ENCODE measurements around the gene ETHE1.

The ETHE1 gene

GRCh38 chr19:43498233-43498842 is 28.7 kb downstream of the ETHE1 start:
- no peak overlapping the region for H3K27ac ChIP-seq
- TF ChIP-seq CTCF (IDR thresholded peaks at IDR 0.05): no peak
- no peak for TF ChIP-seq ZFX (IDR thresholded peaks at IDR 0.05; ENCODE audit: borderline replicate concordance)

- no peak overlapping the region for H3K27ac ChIP-seq
- TF ChIP-seq CTCF (IDR thresholded peaks at IDR 0.05) (no peak), ZFX (IDR thresholded peaks at IDR 0.05; ENCODE audit: borderline replicate concordance) (no peak)
Measured at GRCh38 chr19:43496960-43497359, 30.0 kb downstream of the ETHE1 start.

- H3K27ac ChIP-seq: no peak overlapping the region
- no peak for TF ChIP-seq ZFX (IDR thresholded peaks at IDR 0.05; ENCODE audit: borderline replicate concordance)
- TF ChIP-seq CTCF (IDR thresholded peaks at IDR 0.05): no peak
Measured at GRCh38 chr19:43495082-43495481, 31.9 kb downstream of the ETHE1 start.

GRCh38 chr19:43490759-43491158 is 36.2 kb downstream of the ETHE1 start:
- TF ChIP-seq CTCF (IDR thresholded peaks at IDR 0.05) (no peak), ZFX (IDR thresholded peaks at IDR 0.05; ENCODE audit: borderline replicate concordance) (no peak)
- no peak overlapping the region for H3K27ac ChIP-seq

GRCh38 chr19:43489979-43490599 is 36.9 kb downstream of the ETHE1 start:
- H3K27ac ChIP-seq: no peak overlapping the region
- TF ChIP-seq CTCF (IDR thresholded peaks at IDR 0.05) (no peak), ZFX (IDR thresholded peaks at IDR 0.05; ENCODE audit: borderline replicate concordance) (no peak)

- TF ChIP-seq ZFX (IDR thresholded peaks at IDR 0.05; ENCODE audit: borderline replicate concordance): no peak
- TF ChIP-seq CTCF (IDR thresholded peaks at IDR 0.05): no peak
- H3K27ac ChIP-seq: no peak overlapping the region
Measured at GRCh38 chr19:43489310-43489709, 37.7 kb downstream of the ETHE1 start.

- TF ChIP-seq CTCF (IDR thresholded peaks at IDR 0.05) (no peak), ZFX (IDR thresholded peaks at IDR 0.05; ENCODE audit: borderline replicate concordance) (no peak)
- H3K27ac ChIP-seq: no peak overlapping the region
Measured at GRCh38 chr19:43488179-43488578, 38.8 kb downstream of the ETHE1 start.

Data from 22Rv1 (cell line).